ENCODE measurements around the gene CNDP2.

Gene CNDP2

GRCh38 chr18:74525741-74526140, 29.6 kb downstream of the CNDP2 start:
- TF ChIP-seq, protein P1, sequence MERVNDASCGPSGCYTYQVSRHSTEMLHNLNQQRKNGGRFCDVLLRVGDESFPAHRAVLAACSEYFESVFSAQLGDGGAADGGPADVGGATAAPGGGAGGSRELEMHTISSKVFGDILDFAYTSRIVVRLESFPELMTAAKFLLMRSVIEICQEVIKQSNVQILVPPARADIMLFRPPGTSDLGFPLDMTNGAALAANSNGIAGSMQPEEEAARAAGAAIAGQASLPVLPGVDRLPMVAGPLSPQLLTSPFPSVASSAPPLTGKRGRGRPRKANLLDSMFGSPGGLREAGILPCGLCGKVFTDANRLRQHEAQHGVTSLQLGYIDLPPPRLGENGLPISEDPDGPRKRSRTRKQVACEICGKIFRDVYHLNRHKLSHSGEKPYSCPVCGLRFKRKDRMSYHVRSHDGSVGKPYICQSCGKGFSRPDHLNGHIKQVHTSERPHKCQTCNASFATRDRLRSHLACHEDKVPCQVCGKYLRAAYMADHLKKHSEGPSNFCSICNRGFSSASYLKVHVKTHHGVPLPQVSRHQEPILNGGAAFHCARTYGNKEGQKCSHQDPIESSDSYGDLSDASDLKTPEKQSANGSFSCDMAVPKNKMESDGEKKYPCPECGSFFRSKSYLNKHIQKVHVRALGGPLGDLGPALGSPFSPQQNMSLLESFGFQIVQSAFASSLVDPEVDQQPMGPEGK (CRISPR knock-in tag; IDR thresholded peaks at IDR 0.05; ENCODE audit: borderline replicate concordance): no peak
- TF ChIP-seq CSDC2 (CRISPR knock-in tag; IDR thresholded peaks at IDR 0.05) (no peak), TCF4 (CRISPR knock-in tag; IDR thresholded peaks at IDR 0.05; ENCODE audit: borderline replicate concordance) (no peak)

GRCh38 chr18:74526488-74526887, 30.3 kb downstream of the CNDP2 start:
- TF ChIP-seq ZFP30 (CRISPR knock-in tag; IDR thresholded peaks at IDR 0.05) (no peak), OSR1 (CRISPR knock-in tag; IDR thresholded peaks at IDR 0.05) (no peak), POU6F1 (CRISPR knock-in tag; IDR thresholded peaks at IDR 0.05; ENCODE audit: borderline replicate concordance, low read depth) (no peak), ESRRG (CRISPR knock-in tag; IDR thresholded peaks at IDR 0.05) (no peak), CSDC2 (CRISPR knock-in tag; IDR thresholded peaks at IDR 0.05) (no peak), CREB5 (CRISPR knock-in tag; IDR thresholded peaks at IDR 0.05; ENCODE audit: low read depth) (no peak), SNAI2 (CRISPR knock-in tag; IDR thresholded peaks at IDR 0.05) (no peak)
- ATAC-seq: no peak

More at GRCh38 chr18:74525741-74526140, 29.6 kb downstream of the CNDP2 start:
- no peak for ATAC-seq

DNA sequence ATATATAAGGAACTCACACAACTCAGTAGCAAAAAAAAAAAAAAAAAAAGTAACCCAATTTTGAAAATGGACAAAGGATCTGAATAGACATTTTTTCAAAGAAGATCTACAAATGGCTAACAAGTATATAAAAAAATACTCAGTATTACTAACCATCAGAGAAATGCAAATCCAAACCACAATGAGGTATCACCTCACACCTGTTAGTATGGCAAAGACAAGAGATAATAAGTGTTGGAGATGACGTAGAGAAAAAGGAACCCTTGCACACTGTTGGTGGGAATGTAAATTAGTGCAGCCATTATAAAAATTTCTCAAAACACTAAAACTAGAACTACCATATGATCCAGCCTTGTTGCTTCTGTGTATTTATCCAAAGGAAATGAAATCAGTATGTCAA, 32.3 kb downstream of the CNDP2 start:
- ATAC-seq: no peak
- TF ChIP-seq ZFP30 (CRISPR knock-in tag; IDR thresholded peaks at IDR 0.05) (no peak), ISL1 (CRISPR knock-in tag; IDR thresholded peaks at IDR 0.05) (no peak), ARNTL (CRISPR knock-in tag; IDR thresholded peaks at IDR 0.05; ENCODE audit: borderline replicate concordance, low read depth) (no peak), RARB (CRISPR knock-in tag; IDR thresholded peaks at IDR 0.05) (no peak), ZC3H10 (CRISPR knock-in tag; IDR thresholded peaks at IDR 0.05) (no peak), OSR1 (CRISPR knock-in tag; IDR thresholded peaks at IDR 0.05) (no peak), TSHZ2 (CRISPR knock-in tag; IDR thresholded peaks at IDR 0.05) (no peak), CSRNP3 (CRISPR knock-in tag; IDR thresholded peaks at IDR 0.05) (no peak), CSDC2 (CRISPR knock-in tag; IDR thresholded peaks at IDR 0.05) (no peak)

DNA sequence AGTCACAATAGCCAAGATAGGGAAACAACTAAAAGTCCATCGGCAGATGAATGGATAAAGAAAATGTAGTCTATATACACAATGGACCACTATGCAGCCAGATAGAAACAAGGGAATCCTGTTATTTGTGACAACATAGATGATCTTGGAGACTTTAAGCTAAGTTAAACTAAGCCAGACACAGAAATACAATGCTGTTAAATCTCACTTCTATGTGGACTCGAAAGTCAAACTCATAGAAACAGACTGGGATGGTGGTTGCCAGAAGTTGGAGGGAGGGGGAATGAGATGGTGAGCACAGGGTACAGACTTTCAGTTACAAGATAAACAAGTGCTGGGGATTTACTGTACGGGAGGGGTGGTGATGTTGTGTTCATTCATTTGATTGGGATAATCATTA, 32.8 kb downstream of the CNDP2 start:
- no peak for TF ChIP-seq ZFP3 (CRISPR knock-in tag; IDR thresholded peaks at IDR 0.05)
- no peak for TF ChIP-seq CSDC2 (CRISPR knock-in tag; IDR thresholded peaks at IDR 0.05)
- TF ChIP-seq ZC3H10 (CRISPR knock-in tag; IDR thresholded peaks at IDR 0.05): no peak
- no peak for TF ChIP-seq ARNTL (CRISPR knock-in tag; IDR thresholded peaks at IDR 0.05; ENCODE audit: borderline replicate concordance, low read depth)
- TF ChIP-seq PPARA (CRISPR knock-in tag; IDR thresholded peaks at IDR 0.05; ENCODE audit: borderline replicate concordance): no peak
- no peak for TF ChIP-seq GLIS3 (CRISPR knock-in tag; IDR thresholded peaks at IDR 0.05)
- no peak for TF ChIP-seq RARB (CRISPR knock-in tag; IDR thresholded peaks at IDR 0.05)
- TF ChIP-seq TOX (CRISPR knock-in tag; IDR thresholded peaks at IDR 0.05; ENCODE audit: borderline replicate concordance): no peak
- TF ChIP-seq TSHZ2 (CRISPR knock-in tag; IDR thresholded peaks at IDR 0.05): no peak
- TF ChIP-seq TCF4 (CRISPR knock-in tag; IDR thresholded peaks at IDR 0.05; ENCODE audit: borderline replicate concordance): no peak
- no peak for ATAC-seq

All from SK-N-SH treated with all-trans-retinoic acid at 6 μM for 48 hours (cell line).